SK-N-SH (cell line): ENCODE measurements around the gene EXOC7. TPM values are rescaled to one million over a fixed set of nuclear protein-coding genes. Genes with fewer than 3 reads are reported as not detected.

ENCODE experiments used
- CTCF ChIA-PET: fragments of 300-600, 350-600 bp; formaldehyde crosslinking; extraction: SDS; loops from one replicate; lab custom pipeline; 2021; lab: Yijun Ruan, JAX
- POLR2A ChIA-PET: fragments of 350-600 bp; sonication (Branson Sonifier 250); formaldehyde crosslinking; extraction: SDS; loops from one replicate; lab custom pipeline; 2020; ENCODE audit warnings: antibody characterized with exemption, inconsistent platforms; lab: Yijun Ruan, JAX
- DNase-seq: peaks from one replicate; pipeline ENCODE4 v3.0.0; 2012
- H2AFZ ChIP-seq: fragments of 200-600 bp; sonication (generic); 2 replicates; pipeline ENCODE4 v1.8.1; 2016; ENCODE audit warnings: antibody characterized with exemption, mild to moderate bottlenecking, low read depth
- H3F3A ChIP-seq: fragments of 200-600 bp; sonication (generic); replicated peaks from 2 replicates; pipeline ENCODE3; 2016; ENCODE audit warnings: antibody characterized with exemption, mild to moderate bottlenecking; ENCODE audit not compliant: insufficient read depth
- H3K27ac ChIP-seq, 2 experiments: fragments of 200-500 bp in 1 of 2; fragments of 200-600 bp in 1 of 2; sonication (Bioruptor generic) in 1 of 2; sonication (generic), shearing (Covaris generic) in 1 of 2; 2 replicates each; pipeline versions ENCODE4 v1.5.1 to v1.6.1; 2014 to 2016; ENCODE audit warnings: low read depth in 2 of 2, inconsistent platforms in 1 of 2, low read length in 1 of 2, mild to moderate bottlenecking in 1 of 2, mixed read lengths in 1 of 2
- H3K27me3 ChIP-seq: fragments of 200-600 bp; sonication (generic), shearing (Covaris generic); 2 replicates; pipeline ENCODE4 v1.6.1; 2016; ENCODE audit warnings: mixed run types; ENCODE audit not compliant: insufficient read depth
- H3K36me3 ChIP-seq, 2 experiments: fragments of 200-500 bp in 1 of 2; fragments of 200-600 bp in 1 of 2; sonication (Bioruptor generic) in 1 of 2; sonication (generic) in 1 of 2; replicated peaks in 1 of 2; 2 replicates each; pipeline versions ENCODE3 to v1.5.1; 2014 to 2016; ENCODE audit warnings: low read length in 1 of 2, mild to moderate bottlenecking in 1 of 2; ENCODE audit not compliant: insufficient read depth in 2 of 2, control insufficient read depth in 1 of 2
- H3K4me1 ChIP-seq, 2 experiments: fragments of 200-500 bp in 1 of 2; fragments of 200-600 bp in 1 of 2; sonication (Bioruptor generic) in 1 of 2; sonication (generic), shearing (Covaris generic) in 1 of 2; 2 replicates each; pipeline versions ENCODE4 v1.5.1 to v1.6.1; 2014 to 2016; ENCODE audit warnings: low read depth in 1 of 2, low read length in 1 of 2, mixed run types in 1 of 2; ENCODE audit not compliant: insufficient read depth in 2 of 2, control insufficient read depth in 1 of 2
- H3K4me2 ChIP-seq: fragments of 200-600 bp; sonication (generic), shearing (Covaris generic); 2 replicates; pipeline ENCODE4 v1.6.1; 2017; ENCODE audit warnings: mixed run types
- H3K4me3 ChIP-seq, 2 experiments: fragments of 200-500 bp in 1 of 2; fragments of 200-600 bp in 1 of 2; sonication (Bioruptor generic) in 1 of 2; sonication (generic), shearing (Covaris generic) in 1 of 2; 2 replicates each; pipeline versions ENCODE4 v1.5.1 to v1.8.1; 2014 to 2016; ENCODE audit warnings: low read depth in 2 of 2, inconsistent platforms in 1 of 2, low read length in 1 of 2, mild to moderate bottlenecking in 1 of 2, mixed read lengths in 1 of 2, moderate library complexity in 1 of 2
- H3K79me2 ChIP-seq: fragments of 200-600 bp; sonication (generic); 2 replicates; pipeline ENCODE4 v1.8.1; 2017; ENCODE audit warnings: mild to moderate bottlenecking; ENCODE audit not compliant: insufficient read depth
- H3K9ac ChIP-seq: fragments of 200-600 bp; sonication (generic); 2 replicates; pipeline ENCODE4 v1.6.1; 2017; ENCODE audit warnings: mixed run types
- H3K9me2 ChIP-seq: fragments of 200-600 bp; sonication (generic); 2 replicates; pipeline ENCODE4 v1.6.1; 2017; ENCODE audit warnings: mixed run types
- H3K9me3 ChIP-seq: fragments of 200-600 bp; sonication (generic); 2 replicates; pipeline ENCODE4 v1.6.1; 2017; ENCODE audit warnings: mixed run types, mild to moderate bottlenecking, moderate library complexity
- H4K20me1 ChIP-seq: fragments of 200-600 bp; sonication (generic); 2 replicates; pipeline ENCODE4 v1.6.1; 2017; ENCODE audit warnings: mild to moderate bottlenecking, mixed run types; ENCODE audit not compliant: insufficient read depth
- ELF1 ChIP-seq: IDR thresholded peaks from 2 replicates; pipeline ENCODE4 v1.4.0; 2012
- EZH2phosphoT487 ChIP-seq: fragments of 200-600 bp; sonication (generic); IDR thresholded peaks from 2 replicates; pipeline ENCODE4 v1.6.1; 2017; ENCODE audit warnings: low read depth, mixed run types, mild to moderate bottlenecking, antibody characterized with exemption, moderate library complexity, borderline replicate concordance
- FOXM1 ChIP-seq: IDR thresholded peaks from 2 replicates; pipeline ENCODE4 v1.4.0; 2012; ENCODE audit warnings: low read depth, mild to moderate bottlenecking
- GABPA ChIP-seq: IDR thresholded peaks from 2 replicates; pipeline ENCODE4 v1.4.0; 2012; ENCODE audit warnings: low read depth, mild to moderate bottlenecking
- GATA2 ChIP-seq: sonication (generic); formaldehyde crosslinking; IDR thresholded peaks from 2 replicates; pipeline ENCODE4 v1.5.0; 2020; ENCODE audit warnings: mild to moderate bottlenecking, missing genetic modification reagents
- JUND ChIP-seq: IDR thresholded peaks from 2 replicates; pipeline ENCODE4 v1.4.0; 2012
- MAX ChIP-seq: IDR thresholded peaks from 2 replicates; pipeline ENCODE4 v1.4.0; 2012; ENCODE audit warnings: low read depth
- MEF2A ChIP-seq: IDR thresholded peaks from 2 replicates; pipeline ENCODE4 v1.4.0; 2012; ENCODE audit warnings: low read depth, borderline replicate concordance
- MXI1 ChIP-seq: IDR thresholded peaks from 2 replicates; pipeline ENCODE4 v1.6.1; 2012; ENCODE audit warnings: mild to moderate bottlenecking, low read depth, low read length, improper control_type of control experiment
- NFIC ChIP-seq: IDR thresholded peaks from 2 replicates; pipeline ENCODE4 v1.4.0; 2012; ENCODE audit warnings: borderline replicate concordance
- NRF1 ChIP-seq: IDR thresholded peaks from 2 replicates; pipeline ENCODE4 v1.6.1; 2012; ENCODE audit warnings: low read depth, mild to moderate bottlenecking, low read length
- POLR2AphosphoS5 ChIP-seq: IDR thresholded peaks from 2 replicates; pipeline ENCODE4 v1.6.1; 2012; ENCODE audit warnings: low read depth, low read length
- RAD21 ChIP-seq: IDR thresholded peaks from 2 replicates; pipeline ENCODE4 v1.6.1; 2012; ENCODE audit warnings: mild to moderate bottlenecking, low read length
- RCOR1 ChIP-seq: fragments of 150-350 bp; IDR thresholded peaks from 2 replicates; pipeline ENCODE4 v1.6.1; 2017; ENCODE audit warnings: antibody characterized with exemption, low read length
- RXRA ChIP-seq: IDR thresholded peaks from 2 replicates; pipeline ENCODE4 v1.4.0; 2012; ENCODE audit warnings: low read depth, mild to moderate bottlenecking, borderline replicate concordance
- SMC3 ChIP-seq: IDR thresholded peaks from 2 replicates; pipeline ENCODE4 v1.6.1; 2012; ENCODE audit warnings: low read depth, low read length, improper control_type of control experiment
- USF1 ChIP-seq: IDR thresholded peaks from 2 replicates; pipeline ENCODE4 v1.4.0; 2012; ENCODE audit warnings: low read depth, borderline replicate concordance
- USF2 ChIP-seq: fragments of 150-350 bp; IDR thresholded peaks from 2 replicates; pipeline ENCODE4 v1.6.1; 2017; ENCODE audit warnings: antibody characterized with exemption, low read length, low read depth, borderline replicate concordance
- YY1 ChIP-seq: IDR thresholded peaks from 2 replicates; pipeline ENCODE4 v1.4.0; 2012; ENCODE audit warnings: low read depth, mild to moderate bottlenecking
- ZBTB33 ChIP-seq: IDR thresholded peaks from 2 replicates; pipeline ENCODE4 v1.4.0; 2012; ENCODE audit warnings: low read depth, borderline replicate concordance
- WGBS: methylation state at CpG from one replicate; pipeline ENCODE4 v1.1.6; 2017; ENCODE audit warnings: low lambda C conversion rate; 5-methylcytosine and 5-hydroxymethylcytosine counted together
- polyA plus RNA-seq, 3 experiments: library from polyadenylated mRNA; depleted of rRNA; stranded (reverse); fragments of >200 nt; gene quantifications; 2 replicates each; pipeline ENCODE4 v1.2.3, GENCODE V29; 2012

The EXOC7 gene
- polyA plus RNA-seq, 1 of the 3 experiments (the other 2 are of a cell fraction), result 129 TPM

- Histone ChIP-seq H3K4me1 (peaks cover 0 to 16% of the 10 kb centered on the region in 2 experiments; a peak in 2 of 4 replicates), H3F3A (peaks cover 4% of the 10 kb centered on the region), H3K9me3 (no peaks in the 10 kb centered on the region), H3K4me3 (no peak overlapping the region), H3K79me2 (no peaks in the 10 kb centered on the region), H3K27me3 (peaks cover 20% of the 10 kb centered on the region; the same call in 1 of the 2 replicates), H3K36me3 (no peaks in the 10 kb centered on the region), H3K9me2 (no peaks in the 10 kb centered on the region), H3K27ac (no peak overlapping the region), H4K20me1 (no peaks in the 10 kb centered on the region), H3K9ac (no peak overlapping the region), H3K4me2 (peak overlapping the region; percentile 99; the same call in 1 of the 2 replicates), H2AFZ (0 out of 2 replicates have a peak overlapping the region, but pooled peaks have one; percentile 85)
- WGBS, result 55% methylated on average over 64 of the region's 78 CpGs
- ChIA-PET POLR2A (no interaction called here), CTCF (interaction anchor here (1.1 to 16.5 kb wide), 5 partner anchors 18 to 140 kb away, joined by 3 to 119 read pairs (median 56); no protein-coding TSS in a partner anchor)
- peak; percentile 74 for DNase-seq
- no peak for TF ChIP-seq EZH2phosphoT487
- no peak for TF ChIP-seq MXI1
- no peak for TF ChIP-seq ZBTB33
- TF ChIP-seq POLR2AphosphoS5, result no peak
- no peak for TF ChIP-seq GATA2 (CRISPR knock-in tag)
Measured at GRCh38 chr17:76139801-76140660, 36.4 kb upstream of the EXOC7 start.

- Histone ChIP-seq H3K79me2 (no peaks in the 10 kb centered on the region), H3K9ac (no peak overlapping the region), H3K27me3 (peaks cover 20% of the 10 kb centered on the region; the same call in 1 of the 2 replicates), H3K36me3 (no peaks in the 10 kb centered on the region), H2AFZ (no peak overlapping the region), H3K27ac (no peak overlapping the region), H3F3A (peaks cover 4% of the 10 kb centered on the region), H4K20me1 (no peaks in the 10 kb centered on the region), H3K9me3 (no peaks in the 10 kb centered on the region), H3K4me2 (no peak overlapping the region), H3K4me1 (peaks cover 0 to 16% of the 10 kb centered on the region in 2 experiments; a peak in 2 of 4 replicates), H3K9me2 (no peaks in the 10 kb centered on the region), H3K4me3 (no peak overlapping the region)
- ChIA-PET POLR2A (no interaction called here), CTCF (interaction anchor here (0.9 to 10.9 kb wide), 4 partner anchors 12 to 140 kb away, joined by 3 to 88 read pairs (median 8); no protein-coding TSS in a partner anchor)
- DNase-seq, result no peak
- TF ChIP-seq RXRA (no peak), USF1 (no peak), EZH2phosphoT487 (no peak), YY1 (no peak), NFIC (no peak), FOXM1 (no peak), MXI1 (no peak), GABPA (no peak), RCOR1 (no peak), ELF1 (no peak), SMC3 (no peak), POLR2AphosphoS5 (no peak), JUND (no peak), USF2 (no peak), NRF1 (no peak), MAX (no peak), MEF2A (no peak), RAD21 (no peak)
- 82% methylated on average over 15 of the region's 15 CpGs for WGBS
Measured at GRCh38 chr17:76138896-76139752, 35.5 kb upstream of the EXOC7 start.
